DOHH2 (cell line): Measurements from ENCODE around the gene LDLRAD2.

Experiments
- H3F3A ChIP-seq: fragments of 200-600 bp; sonication (generic), shearing (Covaris generic); 2 replicates; pipeline ENCODE4 v1.6.0; 2016; ENCODE audit warnings: antibody characterized with exemption, mild to moderate bottlenecking; ENCODE audit not compliant: control insufficient read depth, insufficient read depth
- H3K27ac ChIP-seq: fragments of 200-600 bp; sonication (generic); 2 replicates; pipeline ENCODE4 v1.5.1; 2014; ENCODE audit warnings: low read depth, mild to moderate bottlenecking, low read length, moderate library complexity
- H3K27me3 ChIP-seq: fragments of 200-600 bp; sonication (generic); 2 replicates; pipeline ENCODE4 v1.6.1; 2014; ENCODE audit warnings: mild to moderate bottlenecking, low read length, mixed read lengths; ENCODE audit not compliant: control insufficient read depth
- H3K36me3 ChIP-seq: fragments of 200-600 bp; sonication (generic); 2 replicates; pipeline ENCODE4 v1.6.1; 2014; ENCODE audit warnings: mild to moderate bottlenecking, low read length, moderate library complexity, mixed read lengths; ENCODE audit not compliant: control insufficient read depth
- H3K4me1 ChIP-seq: fragments of 200-600 bp; sonication (generic); 2 replicates; pipeline ENCODE4 v1.6.1; 2014; ENCODE audit warnings: mild to moderate bottlenecking, low read length, mixed read lengths; ENCODE audit not compliant: control insufficient read depth
- H3K4me2 ChIP-seq: fragments of 200-600 bp; sonication (generic); 2 replicates; pipeline ENCODE4 v1.6.0; 2014; ENCODE audit warnings: mild to moderate bottlenecking, low read length, moderate library complexity
- H3K4me3 ChIP-seq: fragments of 200-600 bp; sonication (generic); 2 replicates; pipeline ENCODE4 v1.5.1; 2014; ENCODE audit warnings: mild to moderate bottlenecking, low read length, mixed read lengths
- H3K79me2 ChIP-seq: fragments of 200-600 bp; sonication (generic); 2 replicates; pipeline ENCODE4 v1.6.1; 2014; ENCODE audit warnings: mild to moderate bottlenecking, low read length, mixed read lengths; ENCODE audit not compliant: control insufficient read depth
- H3K9me2 ChIP-seq: fragments of 200-600 bp; sonication (generic); replicated peaks from 2 replicates; pipeline ENCODE4 v1.6.1; 2014; ENCODE audit warnings: mild to moderate bottlenecking, low read length, mixed read lengths; ENCODE audit not compliant: control insufficient read depth
- H3K9me3 ChIP-seq: fragments of 200-600 bp; sonication (generic); 2 replicates; pipeline ENCODE4 v1.6.1; 2014; ENCODE audit warnings: antibody characterized with exemption, low read length, mixed read lengths; ENCODE audit not compliant: control insufficient read depth, insufficient read depth
- H4K20me1 ChIP-seq: fragments of 200-600 bp; sonication (generic); 2 replicates; pipeline ENCODE4 v1.6.0; 2014; ENCODE audit warnings: low read depth, mild to moderate bottlenecking, antibody characterized with exemption, low read length, moderate library complexity; ENCODE audit not compliant: control insufficient read depth, insufficient read depth
- EZH2phosphoT487 ChIP-seq: fragments of 200-600 bp; sonication (generic); IDR thresholded peaks from 2 replicates; pipeline ENCODE4 v1.6.1; 2017; ENCODE audit warnings: borderline replicate concordance, mild to moderate bottlenecking, antibody characterized with exemption, low read length, moderate library complexity, mixed read lengths
- TF ChIP-seq, protein P1 (sequence below): fragments of 200-600 bp; sonication (generic); IDR thresholded peaks from one replicate; pipeline ENCODE4 v1.5.1; 2014; ENCODE audit warnings: antibody characterized with exemption, mild to moderate bottlenecking, low read depth, low read length; ENCODE audit not compliant: poor library complexity, severe bottlenecking

Gene LDLRAD2

DNA sequence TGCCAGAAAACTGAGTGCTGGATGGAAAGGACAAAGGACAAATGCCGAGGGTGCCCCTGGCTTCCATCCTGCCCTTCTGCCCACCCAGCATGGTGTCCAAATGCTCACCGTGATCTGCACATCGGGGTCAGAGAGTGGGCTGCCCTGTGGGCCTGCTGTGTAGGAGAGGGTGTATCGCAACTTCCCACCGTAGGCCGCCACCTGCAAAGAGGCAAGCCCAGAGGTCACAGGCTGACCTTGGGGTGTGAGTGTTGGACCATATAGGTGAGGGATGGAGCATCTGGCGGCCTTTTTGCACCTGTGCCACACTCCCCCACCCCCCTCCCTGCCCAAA is 53.5 kb downstream of the LDLRAD2 start:
- no peaks in the 10 kb centered on the region for H3K36me3 ChIP-seq

DNA sequence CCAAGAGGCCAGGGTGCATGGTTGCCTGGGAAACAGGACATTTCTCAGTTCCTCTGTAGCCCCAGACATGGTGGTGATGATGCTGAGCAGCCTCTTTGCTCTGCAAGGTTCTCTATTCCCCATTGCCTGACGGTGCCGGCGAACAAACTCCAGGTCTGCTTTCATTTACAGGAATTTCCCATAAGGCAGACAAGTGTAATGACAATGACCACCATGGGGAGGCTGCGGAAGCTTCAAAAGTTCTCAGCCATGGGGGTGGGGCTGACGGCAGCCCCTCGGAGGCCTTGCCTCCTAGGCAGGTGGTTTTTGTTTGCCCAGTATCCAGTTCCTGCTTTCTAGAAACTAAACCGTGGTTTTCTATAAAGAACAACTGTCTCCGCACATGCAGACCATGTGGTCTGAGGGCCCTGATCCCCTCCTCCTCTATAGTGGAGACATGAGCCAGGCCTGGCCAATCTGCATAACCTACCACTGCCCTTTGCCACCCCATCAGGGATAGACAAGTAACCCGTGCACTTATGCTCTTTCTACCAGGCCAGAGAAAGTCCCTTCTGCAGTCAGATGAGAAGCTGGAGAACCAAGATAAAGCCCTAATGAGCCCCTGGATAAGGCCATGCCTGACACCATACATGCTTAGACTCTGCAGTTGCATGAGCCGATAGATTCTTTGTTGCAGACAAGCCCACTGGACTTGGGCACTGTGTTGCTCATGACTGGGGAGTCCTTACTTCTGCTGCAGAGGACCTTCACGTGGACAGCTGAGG is 54.1 kb downstream of the LDLRAD2 start:
- Histone ChIP-seq H3K4me1 (no peaks in the 10 kb centered on the region), H3K9me2 (no peaks in the 10 kb centered on the region), H3K27ac (no peak overlapping the region), H3K36me3 (no peaks in the 10 kb centered on the region), H4K20me1 (no peaks in the 10 kb centered on the region), H3K79me2 (no peaks in the 10 kb centered on the region), H3K4me3 (no peak overlapping the region), H3K27me3 (no peaks in the 10 kb centered on the region), H3K4me2 (no peak overlapping the region), H3K9me3 (no peaks in the 10 kb centered on the region), H3F3A (no peaks in the 10 kb centered on the region)
- TF ChIP-seq, protein P1, sequence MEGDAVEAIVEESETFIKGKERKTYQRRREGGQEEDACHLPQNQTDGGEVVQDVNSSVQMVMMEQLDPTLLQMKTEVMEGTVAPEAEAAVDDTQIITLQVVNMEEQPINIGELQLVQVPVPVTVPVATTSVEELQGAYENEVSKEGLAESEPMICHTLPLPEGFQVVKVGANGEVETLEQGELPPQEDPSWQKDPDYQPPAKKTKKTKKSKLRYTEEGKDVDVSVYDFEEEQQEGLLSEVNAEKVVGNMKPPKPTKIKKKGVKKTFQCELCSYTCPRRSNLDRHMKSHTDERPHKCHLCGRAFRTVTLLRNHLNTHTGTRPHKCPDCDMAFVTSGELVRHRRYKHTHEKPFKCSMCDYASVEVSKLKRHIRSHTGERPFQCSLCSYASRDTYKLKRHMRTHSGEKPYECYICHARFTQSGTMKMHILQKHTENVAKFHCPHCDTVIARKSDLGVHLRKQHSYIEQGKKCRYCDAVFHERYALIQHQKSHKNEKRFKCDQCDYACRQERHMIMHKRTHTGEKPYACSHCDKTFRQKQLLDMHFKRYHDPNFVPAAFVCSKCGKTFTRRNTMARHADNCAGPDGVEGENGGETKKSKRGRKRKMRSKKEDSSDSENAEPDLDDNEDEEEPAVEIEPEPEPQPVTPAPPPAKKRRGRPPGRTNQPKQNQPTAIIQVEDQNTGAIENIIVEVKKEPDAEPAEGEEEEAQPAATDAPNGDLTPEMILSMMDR, result peak; percentile 9
- TF ChIP-seq EZH2phosphoT487, result no peak

More for the DNA sequence above, 53.5 kb downstream of the LDLRAD2 start:
- H3K79me2 ChIP-seq, result no peaks in the 10 kb centered on the region
- H3K4me1 ChIP-seq, result no peaks in the 10 kb centered on the region
- no peaks in the 10 kb centered on the region for H3K27me3 ChIP-seq
- no peaks in the 10 kb centered on the region for H3K9me3 ChIP-seq
- H3F3A ChIP-seq, result no peaks in the 10 kb centered on the region
- H3K9me2 ChIP-seq, result no peaks in the 10 kb centered on the region
- no peak overlapping the region for H3K27ac ChIP-seq
- TF ChIP-seq EZH2phosphoT487, result no peak
- TF ChIP-seq, protein P1, result no peak
- H4K20me1 ChIP-seq, result no peaks in the 10 kb centered on the region
- H3K4me2 ChIP-seq, result no peak overlapping the region
- H3K4me3 ChIP-seq, result no peak overlapping the region

DNA sequence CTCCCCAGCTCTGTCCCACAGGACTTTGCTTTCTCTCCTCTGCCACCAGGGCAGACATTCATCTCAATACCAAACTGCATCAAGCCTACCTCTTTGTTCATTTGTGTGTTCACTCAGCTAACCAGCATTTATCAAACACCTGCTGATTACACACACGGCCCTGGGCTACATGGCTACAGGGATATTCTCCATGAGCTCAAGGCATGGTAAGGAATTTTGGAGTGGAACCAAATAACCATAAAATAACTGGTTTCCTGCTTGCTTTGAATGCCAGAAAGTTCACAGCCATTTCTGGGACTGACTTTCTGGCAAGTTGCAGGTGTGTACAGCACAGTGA is 54.6 kb downstream of the LDLRAD2 start:
- Histone ChIP-seq H3K9me2 (no peaks in the 10 kb centered on the region), H3K4me2 (no peak overlapping the region), H4K20me1 (no peaks in the 10 kb centered on the region), H3K27ac (no peak overlapping the region), H3F3A (no peaks in the 10 kb centered on the region), H3K4me3 (no peak overlapping the region), H3K36me3 (no peaks in the 10 kb centered on the region), H3K4me1 (no peaks in the 10 kb centered on the region), H3K27me3 (no peaks in the 10 kb centered on the region), H3K9me3 (no peaks in the 10 kb centered on the region), H3K79me2 (no peaks in the 10 kb centered on the region)
- no peak for TF ChIP-seq EZH2phosphoT487
- TF ChIP-seq, protein P1, result no peak
